Tibial nerve (tissue), 4 donors: ENCODE measurements around the gene EFNB2. TPM values are rescaled to one million over a fixed set of nuclear protein-coding genes. Genes with fewer than 3 reads are reported as not detected.

Experiments
- DNase-seq, 2 donors: peaks; one replicate each; pipeline ENCODE4 v3.0.0-alpha.2; 2019; ENCODE audit warnings: low spot score in 2 of 2
- H3K27ac ChIP-seq, 4 donors: fragments of 200-600 bp; sonication (generic) in 3 of 4; one replicate each; pipeline ENCODE4 v1.5.1; 2017 to 2019; ENCODE audit warnings: mild to moderate bottlenecking in 1 of 4
- H3K27me3 ChIP-seq, 2 donors: fragments of 200-600 bp; sonication (generic) in 1 of 2; one replicate each; pipeline versions ENCODE4 v1.5.1 to v1.6.0; 2017 to 2019
- H3K36me3 ChIP-seq, 3 donors: fragments of 200-600 bp; sonication (generic); one replicate each; pipeline ENCODE4 v1.5.1; 2018 to 2019
- H3K4me1 ChIP-seq, 4 donors: fragments of 200-600 bp; sonication (generic) in 3 of 4; one replicate each; pipeline ENCODE4 v1.5.1; 2017 to 2019
- H3K4me3 ChIP-seq, 4 donors: fragments of 200-600 bp; sonication (generic) in 3 of 4; one replicate each; pipeline ENCODE4 v1.5.1; 2017 to 2019; ENCODE audit warnings: mild to moderate bottlenecking in 1 of 4, moderate library complexity in 1 of 4
- H3K9me3 ChIP-seq, 4 donors: fragments of 200-600 bp; sonication (generic) in 3 of 4; one replicate each; pipeline ENCODE4 v1.5.1; 2017 to 2019
- EP300 ChIP-seq, 2 donors: sonication (generic); formaldehyde crosslinking; IDR thresholded peaks; one replicate each; pipeline ENCODE4 v1.6.1; 2017; ENCODE audit warnings: antibody characterized with exemption in 2 of 2, mild to moderate bottlenecking in 1 of 2
- POLR2A ChIP-seq, 2 donors: fragments of 450-650 bp; IDR thresholded peaks; one replicate each; pipeline ENCODE4 v1.6.1; 2017; ENCODE audit warnings: antibody characterized with exemption in 2 of 2, mild to moderate bottlenecking in 2 of 2, moderate library complexity in 2 of 2
- WGBS, 2 donors: methylation state at CpG; one replicate each; pipeline ENCODE4 v1.1.5; 2018; 5-methylcytosine and 5-hydroxymethylcytosine counted together
- total RNA-seq, 4 donors: library from RNA; depleted of rRNA; stranded (reverse); fragments of >200 nt; gene quantifications; one replicate each; pipeline ENCODE4 v1.1.0, GENCODE V29; 2016
- TF ChIP-seq, protein P1 (sequence below), 5 experiments: fragments of 200-600 bp in 3 of 5; fragments of 450-650 bp in 2 of 5; sonication (generic) in 3 of 5; IDR thresholded peaks; one replicate each; pipeline ENCODE4 v1.5.1; 2016 to 2019; ENCODE audit warnings: antibody characterized with exemption in 5 of 5, mild to moderate bottlenecking in 3 of 5, moderate library complexity in 2 of 5

The EFNB2 gene, protein sequence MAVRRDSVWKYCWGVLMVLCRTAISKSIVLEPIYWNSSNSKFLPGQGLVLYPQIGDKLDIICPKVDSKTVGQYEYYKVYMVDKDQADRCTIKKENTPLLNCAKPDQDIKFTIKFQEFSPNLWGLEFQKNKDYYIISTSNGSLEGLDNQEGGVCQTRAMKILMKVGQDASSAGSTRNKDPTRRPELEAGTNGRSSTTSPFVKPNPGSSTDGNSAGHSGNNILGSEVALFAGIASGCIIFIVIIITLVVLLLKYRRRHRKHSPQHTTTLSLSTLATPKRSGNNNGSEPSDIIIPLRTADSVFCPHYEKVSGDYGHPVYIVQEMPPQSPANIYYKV
- 10 to 100 TPM; 12.6 to 20.8 (median 18.3) TPM for total RNA-seq

DNA sequence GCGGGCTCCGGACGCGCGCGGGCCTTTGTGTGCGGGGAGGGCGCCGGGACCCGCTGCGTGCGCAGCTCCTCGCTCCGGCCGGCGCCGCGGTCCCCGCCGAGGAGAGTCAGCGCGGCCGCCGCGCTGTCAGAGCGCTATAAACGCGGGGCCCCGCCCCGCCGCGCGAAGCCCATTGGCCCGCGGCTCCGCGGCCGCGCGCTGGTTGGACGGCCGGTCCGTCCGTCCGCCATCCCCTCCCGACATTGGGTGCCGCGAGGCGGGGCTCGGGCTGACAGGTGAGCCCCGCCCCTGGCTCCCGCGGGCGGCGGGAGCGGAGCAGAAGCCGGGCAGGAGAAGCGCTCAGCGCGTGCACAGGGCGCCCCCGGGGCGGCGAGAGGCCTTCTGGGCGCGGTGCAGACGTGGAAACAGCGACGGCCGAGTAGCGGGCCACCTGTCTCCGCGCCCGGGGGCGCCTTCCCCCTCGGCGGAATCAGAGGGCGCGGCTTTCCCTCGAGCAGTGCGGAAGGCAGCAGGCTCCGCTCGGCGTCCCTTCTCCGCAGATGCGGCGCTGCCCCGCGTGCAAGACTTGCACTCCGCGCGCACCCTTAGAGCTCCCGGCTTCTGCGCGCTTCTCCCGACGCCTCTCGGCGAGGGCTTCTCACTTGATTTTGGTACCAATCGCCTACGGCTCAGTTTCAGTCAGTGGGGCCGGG is at the start of gene EFNB2:
Gene EFNB2, minus strand, starts transcription at position 111 of the 692 bp plus-strand sequence. CDS start 698 bp downstream, outside the sequence.
- peaks cover 0 to 4% (median 0%) of the 10 kb centered on the region in 3 donors for H3K36me3 ChIP-seq
- H3K4me1 ChIP-seq = peaks cover 0 to 30% (median 11%) of the 10 kb centered on the region in 4 donors
- H3K9me3 ChIP-seq = no peaks in the 10 kb centered on the region
- H3K27ac ChIP-seq = peak within 1 kb of the TSS; percentile 72 to 94 (median 82)
- H3K4me3 ChIP-seq = peak within 1 kb of the TSS; percentile 49 to 82 (median 74)
- TF ChIP-seq EP300 (IDR thresholded peaks at IDR 0.05) (peak in 1 of 2 donors; percentile 78), POLR2A (IDR thresholded peaks at IDR 0.05) (peak; percentile 92 to 97)
- TF ChIP-seq, protein P1, sequence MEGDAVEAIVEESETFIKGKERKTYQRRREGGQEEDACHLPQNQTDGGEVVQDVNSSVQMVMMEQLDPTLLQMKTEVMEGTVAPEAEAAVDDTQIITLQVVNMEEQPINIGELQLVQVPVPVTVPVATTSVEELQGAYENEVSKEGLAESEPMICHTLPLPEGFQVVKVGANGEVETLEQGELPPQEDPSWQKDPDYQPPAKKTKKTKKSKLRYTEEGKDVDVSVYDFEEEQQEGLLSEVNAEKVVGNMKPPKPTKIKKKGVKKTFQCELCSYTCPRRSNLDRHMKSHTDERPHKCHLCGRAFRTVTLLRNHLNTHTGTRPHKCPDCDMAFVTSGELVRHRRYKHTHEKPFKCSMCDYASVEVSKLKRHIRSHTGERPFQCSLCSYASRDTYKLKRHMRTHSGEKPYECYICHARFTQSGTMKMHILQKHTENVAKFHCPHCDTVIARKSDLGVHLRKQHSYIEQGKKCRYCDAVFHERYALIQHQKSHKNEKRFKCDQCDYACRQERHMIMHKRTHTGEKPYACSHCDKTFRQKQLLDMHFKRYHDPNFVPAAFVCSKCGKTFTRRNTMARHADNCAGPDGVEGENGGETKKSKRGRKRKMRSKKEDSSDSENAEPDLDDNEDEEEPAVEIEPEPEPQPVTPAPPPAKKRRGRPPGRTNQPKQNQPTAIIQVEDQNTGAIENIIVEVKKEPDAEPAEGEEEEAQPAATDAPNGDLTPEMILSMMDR (IDR thresholded peaks at IDR 0.05) = peak in 1 of 5 experiments; percentile 52
- DNase-seq = peak; percentile 69
- WGBS, 2 donors = 1% methylated on average over 28 to 54 of the region's 102 CpGs
- no peaks in the 10 kb centered on the region for H3K27me3 ChIP-seq

DNA sequence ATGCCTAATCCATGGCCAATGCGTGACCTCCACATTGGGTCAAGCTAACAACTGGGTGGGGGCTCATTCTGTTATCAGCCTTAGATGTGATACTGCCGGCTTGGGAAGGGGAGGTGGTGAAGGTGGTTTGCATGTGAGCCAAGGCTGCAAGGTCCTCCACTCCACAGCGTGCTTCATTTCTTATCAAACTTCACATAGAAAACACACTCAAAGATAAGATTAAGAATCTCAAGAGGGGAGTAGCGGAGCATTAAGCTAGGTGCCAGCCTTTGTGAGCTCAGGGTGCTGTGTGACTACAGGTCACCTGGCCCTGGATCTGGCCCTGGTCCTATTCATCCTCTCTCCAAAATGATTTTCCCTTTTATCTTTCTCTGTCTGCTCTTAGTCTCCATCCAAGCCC is 45.8 kb upstream of the EFNB2 start:
- Histone ChIP-seq H3K27me3 (no peaks in the 10 kb centered on the region), H3K9me3 (peaks cover 0 to 22% (median 0%) of the 10 kb centered on the region in 4 donors), H3K36me3 (no peaks in the 10 kb centered on the region), H3K27ac (no peak overlapping the region), H3K4me1 (no peaks in the 10 kb centered on the region), H3K4me3 (no peak overlapping the region)
- DNase-seq = no peak
- no peak for TF ChIP-seq EP300 (IDR thresholded peaks at IDR 0.05)
- TF ChIP-seq, protein P1 (IDR thresholded peaks at IDR 0.05) = no peak
- TF ChIP-seq POLR2A (IDR thresholded peaks at IDR 0.05) = no peak
- WGBS, 2 donors = 90 to 94% methylated on average over 4 of the region's 4 CpGs

DNA sequence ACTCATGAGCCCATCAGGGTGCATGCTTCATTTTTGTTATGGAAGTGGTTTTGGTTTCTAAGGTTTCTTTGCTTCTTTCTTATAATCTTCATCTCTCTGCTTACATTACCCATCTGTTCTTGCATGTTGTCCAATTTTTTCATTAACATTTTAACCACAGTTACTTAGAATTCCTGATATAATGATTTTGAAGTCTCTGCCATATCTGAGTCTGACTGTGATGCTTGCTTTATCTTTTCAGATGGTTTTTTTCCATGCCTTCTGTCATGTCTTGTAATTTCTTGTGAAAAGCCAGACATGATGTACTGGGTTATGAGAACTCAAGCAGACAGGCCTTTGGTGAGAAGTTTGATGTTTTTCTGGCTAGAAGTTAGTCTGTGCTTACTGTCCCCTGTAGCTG is 40.4 kb upstream of the EFNB2 start:
- TF ChIP-seq, protein P1 (IDR thresholded peaks at IDR 0.05) = no peak
- TF ChIP-seq POLR2A (IDR thresholded peaks at IDR 0.05) (no peak), EP300 (IDR thresholded peaks at IDR 0.05) (no peak)
- peaks cover 0 to 9% (median 2%) of the 10 kb centered on the region in 4 donors for H3K4me1 ChIP-seq
- no peaks in the 10 kb centered on the region for H3K9me3 ChIP-seq
- no peaks in the 10 kb centered on the region for H3K36me3 ChIP-seq
- no peak overlapping the region for H3K4me3 ChIP-seq
- no peak for DNase-seq
- H3K27me3 ChIP-seq = no peaks in the 10 kb centered on the region
- no peak overlapping the region for H3K27ac ChIP-seq

DNA sequence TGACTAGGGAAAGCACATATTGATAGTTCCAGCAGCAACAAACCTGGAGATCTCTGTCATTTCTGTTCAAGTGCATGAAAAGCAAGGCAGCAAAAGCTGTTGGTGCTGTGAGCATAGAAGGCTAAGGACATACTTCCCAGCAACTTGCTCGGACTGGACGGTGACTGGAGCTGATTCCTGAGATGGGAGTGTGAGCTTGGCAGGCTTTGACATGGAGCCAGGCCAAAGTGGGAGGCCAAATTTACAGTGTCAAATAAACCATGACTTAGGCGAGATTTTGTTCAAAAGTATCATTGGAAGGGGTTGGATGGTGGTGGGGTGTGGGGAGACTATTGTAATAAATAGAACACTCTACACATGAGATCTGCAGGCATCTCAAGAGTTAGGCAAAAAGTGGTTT is 38.4 kb upstream of the EFNB2 start:
- H3K27ac ChIP-seq = peak overlapping the region; percentile 35 to 89 (median 54)
- no peaks in the 10 kb centered on the region for H3K27me3 ChIP-seq
- TF ChIP-seq, protein P1 (IDR thresholded peaks at IDR 0.05) = no peak
- no peak for TF ChIP-seq POLR2A (IDR thresholded peaks at IDR 0.05)
- no peak for TF ChIP-seq EP300 (IDR thresholded peaks at IDR 0.05)
- H3K4me3 ChIP-seq = no peak overlapping the region
- H3K9me3 ChIP-seq = no peaks in the 10 kb centered on the region
- no peaks in the 10 kb centered on the region for H3K36me3 ChIP-seq
- peaks cover 0 to 12% (median 2%) of the 10 kb centered on the region in 4 donors for H3K4me1 ChIP-seq
- WGBS, 2 donors = 27 to 36% methylated on average over 3 of the region's 3 CpGs
- DNase-seq = peak; percentile 42 to 62
